GM12892 (cell line): Measurements from ENCODE around the gene ZBTB1.

Source experiments
- POLR2A ChIP-seq: IDR thresholded peaks from 2 replicates; pipeline ENCODE4 v1.6.1; 2011; ENCODE audit warnings: low read depth, low read length, control low read depth
- POLR2AphosphoS5 ChIP-seq: IDR thresholded peaks from 2 replicates; pipeline ENCODE4 v1.6.1; 2011; ENCODE audit warnings: low read depth, low read length, control low read depth
- TAF1 ChIP-seq: IDR thresholded peaks from 2 replicates; pipeline ENCODE4 v1.6.1; 2011; ENCODE audit warnings: low read depth, mild to moderate bottlenecking, control low read depth, low read length, borderline replicate concordance

DNA sequence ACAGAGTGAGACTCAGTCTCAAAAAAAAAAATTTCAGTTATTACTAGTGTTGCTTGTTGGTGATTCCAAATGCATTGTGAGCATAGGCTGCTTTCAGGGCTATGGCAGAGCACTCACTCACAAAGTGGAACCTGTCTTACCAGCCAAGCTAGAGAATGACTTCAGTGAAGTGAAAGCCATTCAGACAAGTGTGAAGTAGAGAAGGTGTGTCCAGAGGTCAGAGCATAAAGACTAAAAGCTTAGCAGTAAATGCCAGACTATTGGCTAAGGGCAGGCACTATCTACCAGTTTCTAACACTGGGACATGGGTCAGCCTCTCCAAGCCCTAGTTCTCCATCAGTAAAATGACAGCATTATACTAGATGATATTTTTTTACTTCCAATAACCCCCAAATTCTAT, 57.9 kb downstream of the ZBTB1 start:
- TF ChIP-seq POLR2AphosphoS5 (no peak), POLR2A (no peak), TAF1 (no peak)
